Testis (tissue), 5 donors: Measurements from ENCODE around the gene BTRC. TPM values are rescaled to one million over a fixed set of nuclear protein-coding genes. Genes with fewer than 3 reads are reported as not detected.

Experiments
- DNase-seq: peaks from one replicate; pipeline ENCODE4 v3.0.0-alpha.2; 2019
- H3K27ac ChIP-seq, 2 donors: fragments of 200-600 bp; sonication (generic); one replicate each; pipeline ENCODE4 v1.5.1; 2019
- H3K27me3 ChIP-seq: fragments of 200-600 bp; sonication (generic); one replicate; pipeline ENCODE4 v1.5.1; 2019
- H3K36me3 ChIP-seq: fragments of 200-600 bp; sonication (generic); one replicate; pipeline ENCODE4 v1.5.1; 2017; ENCODE audit warnings: low read depth; ENCODE audit errors: missing control alignments
- H3K4me1 ChIP-seq: fragments of 200-600 bp; sonication (generic); one replicate; pipeline ENCODE4 v1.5.1; 2019
- H3K4me3 ChIP-seq, 2 donors: fragments of 200-600 bp; sonication (generic); one replicate each; pipeline ENCODE4 v1.5.1; 2017 to 2019
- H3K9me3 ChIP-seq: fragments of 200-600 bp; sonication (generic); one replicate; pipeline ENCODE4 v1.5.1; 2017
- POLR2A ChIP-seq: fragments of 450-650 bp; IDR thresholded peaks from one replicate; pipeline ENCODE4 v1.6.1; 2017; ENCODE audit warnings: antibody characterized with exemption, mild to moderate bottlenecking, moderate library complexity
- WGBS, 2 donors: methylation state at CpG; one replicate each; pipeline ENCODE4 v1.1.5; 2018; 5-methylcytosine and 5-hydroxymethylcytosine counted together
- intact Hi-C: fragments of 100-400 bp; cut with DNase I; formaldehyde crosslinking; loops from one replicate; pipeline ENCODE4 v1.15.1; 2023; ENCODE audit warnings: low total_unique reads
- long read RNA-seq, 2 donors: transcript quantifications; one replicate each; lab custom pipeline, GENCODE V29; 2026
- polyA plus RNA-seq: library from polyadenylated mRNA; stranded (reverse); fragments of 350-450 nt; fragmentation: Illumina TruSeq; extraction: RNeasy Lipid Tissue Mini Kit (QIAGEN cat#74804); gene quantifications from one replicate; pipeline ENCODE4 v1.2.3, GENCODE V29; 2014; ENCODE audit warnings: low read depth, low replicate concordance; ENCODE audit not compliant: insufficient read depth
- total RNA-seq, 2 donors: library from RNA; depleted of rRNA; stranded (reverse); fragments of >200 nt; gene quantifications; one replicate each; pipeline ENCODE4 v1.2.3, GENCODE V29; 2016
- TF ChIP-seq, protein P1 (sequence below), 3 experiments: fragments of 450-650 bp in 2 of 3; fragments of 200-600 bp in 1 of 3; sonication (generic) in 1 of 3; IDR thresholded peaks; one replicate each; pipeline ENCODE4 v1.5.1; 2016 to 2019; ENCODE audit warnings: antibody characterized with exemption in 3 of 3, mild to moderate bottlenecking in 2 of 3, moderate library complexity in 1 of 3

BTRC gene
- total RNA-seq, result 10 to 100 TPM; 40.0 to 43.8 TPM
- polyA plus RNA-seq, result 41.0 TPM
- long read RNA-seq, donor 1, full-length matches to known transcripts, result 3 of 8 reads
- long read RNA-seq, donor 1, partial matches to known transcripts, result 5 of 8 reads
- long read RNA-seq, donor 1, other reads (novel, unspliced or antisense), result 0 of 8 reads
- long read RNA-seq, donor 2, full-length matches to known transcripts, result 11 of 11 reads
- long read RNA-seq, donor 2, partial matches to known transcripts, result 0 of 11 reads
- long read RNA-seq, donor 2, other reads (novel, unspliced or antisense), result 0 of 11 reads

DNA sequence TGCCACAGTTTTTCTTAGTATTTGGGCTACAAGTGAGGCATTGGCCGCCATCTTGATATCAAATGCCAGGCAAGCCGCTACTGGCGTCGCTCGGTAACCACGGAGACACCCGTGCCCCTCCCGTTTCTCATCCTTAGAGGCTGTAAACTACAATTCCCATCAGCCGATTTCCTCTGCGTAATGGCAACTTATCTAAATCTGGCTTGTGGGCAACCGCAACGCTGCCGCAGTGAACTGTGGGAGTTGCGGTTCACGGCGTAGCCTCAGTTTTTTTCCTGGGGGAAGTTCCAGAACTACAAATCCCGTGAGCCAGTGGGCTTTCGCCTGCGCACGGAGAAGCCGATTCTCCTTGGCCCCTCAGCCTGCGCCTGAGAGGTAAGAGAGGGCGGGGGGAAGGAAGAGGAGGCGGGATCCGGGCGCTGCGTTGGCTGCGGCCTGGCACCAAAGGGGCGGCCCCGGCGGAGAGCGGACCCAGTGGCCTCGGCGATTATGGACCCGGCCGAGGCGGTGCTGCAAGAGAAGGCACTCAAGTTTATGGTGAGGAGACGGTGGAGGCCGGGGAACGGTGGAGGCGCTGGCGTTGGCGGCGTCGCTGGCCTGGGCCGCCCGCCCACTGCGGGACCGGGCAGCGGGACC lies at the start of gene BTRC:
Gene BTRC (plus strand): TSS at position 474 of the 636 bp plus-strand sequence. CDS start 16 bp downstream, at position 490.
- H3K27ac ChIP-seq, result peak within 1 kb of the TSS; percentile 93 to 96
- intact Hi-C loops, result no loop called here
- H3K9me3 ChIP-seq, result no peaks in the 10 kb centered on the region
- TF ChIP-seq, protein P1, sequence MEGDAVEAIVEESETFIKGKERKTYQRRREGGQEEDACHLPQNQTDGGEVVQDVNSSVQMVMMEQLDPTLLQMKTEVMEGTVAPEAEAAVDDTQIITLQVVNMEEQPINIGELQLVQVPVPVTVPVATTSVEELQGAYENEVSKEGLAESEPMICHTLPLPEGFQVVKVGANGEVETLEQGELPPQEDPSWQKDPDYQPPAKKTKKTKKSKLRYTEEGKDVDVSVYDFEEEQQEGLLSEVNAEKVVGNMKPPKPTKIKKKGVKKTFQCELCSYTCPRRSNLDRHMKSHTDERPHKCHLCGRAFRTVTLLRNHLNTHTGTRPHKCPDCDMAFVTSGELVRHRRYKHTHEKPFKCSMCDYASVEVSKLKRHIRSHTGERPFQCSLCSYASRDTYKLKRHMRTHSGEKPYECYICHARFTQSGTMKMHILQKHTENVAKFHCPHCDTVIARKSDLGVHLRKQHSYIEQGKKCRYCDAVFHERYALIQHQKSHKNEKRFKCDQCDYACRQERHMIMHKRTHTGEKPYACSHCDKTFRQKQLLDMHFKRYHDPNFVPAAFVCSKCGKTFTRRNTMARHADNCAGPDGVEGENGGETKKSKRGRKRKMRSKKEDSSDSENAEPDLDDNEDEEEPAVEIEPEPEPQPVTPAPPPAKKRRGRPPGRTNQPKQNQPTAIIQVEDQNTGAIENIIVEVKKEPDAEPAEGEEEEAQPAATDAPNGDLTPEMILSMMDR (IDR thresholded peaks at IDR 0.05), result peak in 1 of 3 experiments; percentile 11
- peak; percentile 49 for TF ChIP-seq POLR2A
- WGBS, 2 donors, result 0% methylated on average over 39 to 50 of the region's 50 CpGs
- peak within 1 kb of the TSS; percentile 98 for H3K4me3 ChIP-seq
- no peaks in the 10 kb centered on the region for H3K36me3 ChIP-seq
- peak; percentile 99 for DNase-seq
- H3K27me3 ChIP-seq, result no peaks in the 10 kb centered on the region
- peaks cover 25% of the 10 kb centered on the region for H3K4me1 ChIP-seq

DNA sequence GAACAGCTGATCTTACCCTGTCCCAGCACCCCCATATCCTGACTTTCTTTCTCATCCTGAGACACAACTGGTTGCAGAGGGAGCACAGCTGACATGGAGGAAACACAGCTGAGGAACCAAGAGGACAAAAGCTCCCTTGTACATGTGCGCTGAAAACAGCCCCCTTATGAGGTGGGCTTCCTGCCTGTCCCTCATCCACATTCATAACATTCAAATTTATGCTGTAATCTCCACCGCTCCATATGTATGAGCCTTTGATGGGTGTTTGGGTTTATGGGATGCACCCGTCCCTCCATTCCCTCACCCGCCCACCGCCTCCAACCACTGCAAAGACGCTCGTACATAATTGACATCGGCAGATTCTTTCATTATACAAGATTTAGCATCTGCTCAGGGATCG lies 49.6 kb upstream of the BTRC start:
- TF ChIP-seq, protein P1 (IDR thresholded peaks at IDR 0.05), result no peak
- TF ChIP-seq POLR2A, result no peak
- intact Hi-C loops, result no loop called here
- Histone ChIP-seq H3K4me1 (no peaks in the 10 kb centered on the region), H3K4me3 (no peak overlapping the region), H3K27ac (no peak overlapping the region), H3K27me3 (no peaks in the 10 kb centered on the region), H3K36me3 (no peaks in the 10 kb centered on the region), H3K9me3 (no peaks in the 10 kb centered on the region)
- 93 to 95% methylated on average over 9 of the region's 9 CpGs for WGBS, 2 donors
- no peak for DNase-seq

DNA sequence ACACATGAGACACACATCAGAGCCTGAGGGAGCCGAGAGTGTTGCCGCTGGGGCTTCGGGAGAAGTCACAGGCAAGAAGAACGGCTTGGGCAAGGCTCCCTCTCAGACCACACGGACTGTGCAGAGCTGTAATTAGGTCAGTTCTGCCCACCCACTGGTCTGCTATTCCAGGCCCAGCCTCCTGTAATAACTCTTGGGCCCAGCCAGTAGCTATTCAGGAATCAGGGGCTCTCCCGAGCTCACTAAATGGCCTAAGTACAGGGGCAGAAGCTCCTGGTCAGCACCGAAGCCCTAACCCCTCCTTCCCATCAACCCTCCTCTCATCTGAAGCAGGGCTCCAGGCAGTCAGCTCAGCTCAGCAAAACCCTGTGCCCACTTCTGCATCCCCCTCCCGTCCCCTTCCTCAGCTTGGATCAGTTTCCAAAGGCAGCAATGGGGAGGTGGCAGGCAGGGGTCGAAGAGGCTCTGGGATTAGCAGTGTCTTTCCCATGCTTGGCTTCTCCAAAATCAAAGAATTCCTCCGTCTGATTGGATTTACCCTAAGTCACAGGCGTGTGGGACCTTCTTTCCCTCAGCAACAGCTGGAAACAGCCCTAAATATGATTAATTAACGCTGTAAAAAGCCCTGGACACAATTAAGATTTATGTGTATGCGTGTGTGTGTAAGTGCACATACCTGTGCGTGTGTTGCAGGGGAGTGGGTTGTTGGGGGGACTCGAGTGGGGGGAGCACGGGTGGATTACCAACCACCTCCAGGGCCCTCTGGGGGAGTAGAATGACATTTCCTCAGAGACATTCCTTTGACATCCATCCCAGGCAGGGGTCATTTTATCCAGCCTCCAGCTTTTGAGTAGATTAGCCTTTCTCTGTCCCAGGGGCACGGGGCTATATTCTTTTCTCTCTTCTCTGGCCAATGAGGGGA lies 48.4 kb upstream of the BTRC start:
- 68 to 70% methylated on average over 17 of the region's 17 CpGs for WGBS, 2 donors
- DNase-seq, result peak; percentile 45
- Histone ChIP-seq H3K9me3 (no peaks in the 10 kb centered on the region), H3K4me3 (no peak overlapping the region), H3K4me1 (no peaks in the 10 kb centered on the region), H3K27ac (no peak overlapping the region), H3K36me3 (no peaks in the 10 kb centered on the region), H3K27me3 (no peaks in the 10 kb centered on the region)
- no peak for TF ChIP-seq POLR2A
- TF ChIP-seq, protein P1 (IDR thresholded peaks at IDR 0.05), result no peak
- intact Hi-C loops, result no loop called here

DNA sequence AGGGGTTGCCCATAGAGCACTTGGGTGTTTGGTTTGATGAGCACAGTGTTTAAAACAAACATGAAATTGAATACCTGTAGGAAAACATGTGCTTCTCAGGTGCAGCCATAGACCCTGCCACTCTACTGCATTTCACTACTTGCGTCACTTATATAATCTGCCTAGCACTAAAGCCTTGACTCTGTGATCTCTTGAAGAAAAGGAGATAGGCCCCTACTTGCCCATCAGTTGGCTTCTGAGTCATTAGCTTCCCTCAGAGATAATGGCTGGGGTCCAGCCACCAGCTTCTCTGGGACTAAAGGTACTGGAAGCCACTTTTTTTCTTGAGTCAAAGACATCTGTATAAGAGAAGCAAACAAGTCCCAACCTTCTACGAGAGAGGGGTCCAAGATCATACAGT lies 45.9 kb upstream of the BTRC start:
- 50 to 98% methylated on average over 2 of the region's 2 CpGs for WGBS, 2 donors
- no peaks in the 10 kb centered on the region for H3K9me3 ChIP-seq
- H3K4me1 ChIP-seq, result peaks cover 8% of the 10 kb centered on the region
- H3K27me3 ChIP-seq, result no peaks in the 10 kb centered on the region
- intact Hi-C loops, result no loop called here
- H3K27ac ChIP-seq, result no peak overlapping the region
- H3K4me3 ChIP-seq, result no peak overlapping the region
- TF ChIP-seq, protein P1 (IDR thresholded peaks at IDR 0.05), result no peak
- TF ChIP-seq POLR2A, result no peak
- DNase-seq, result no peak
- H3K36me3 ChIP-seq, result no peaks in the 10 kb centered on the region
